Right ventricle myocardium superior (tissue), 1 donor: ENCODE results near the gene PCBP4. TPM values are rescaled to one million over a fixed set of nuclear protein-coding genes. Genes with fewer than 3 reads are reported as not detected.
A peak's percentile ranks its signal among the peaks of the same experiment; 100 is the strongest.
"Not testable (repeated sequence)": the region's sequence is repeated elsewhere in the genome, so short reads cannot be mapped to it uniquely, and the experiment has no call there.

ENCODE experiments used
- ATAC-seq: fragments of 200-7000 bp; cut with Tn5 transposase; one replicate; pipeline ENCODE4 v1.9.1; 2020; ENCODE audit warnings: mild to moderate bottlenecking; ENCODE audit not compliant: poor library complexity
- DNase-seq: peaks from one replicate; pipeline ENCODE4 v3.0.0-alpha.2; 2020
- intact Hi-C: fragments of 100-400 bp; cut with DNase I; formaldehyde crosslinking; loops from one replicate; pipeline ENCODE4 v1.11.2; 2022
- total RNA-seq: library from RNA; stranded (reverse); fragmentation: NEBNext Ultra II Directional; extraction: Animal tissue kit (Norgen Biotek cat#: 25700); gene quantifications from one replicate; pipeline ENCODE4 v1.2.1, GENCODE V29; 2021
- donor health status: DM: no; HTN: yes; CAD: no; lungs with severe emphysema.

The PCBP4 gene
- total RNA-seq, 1 donor from 2014 or later, result 64.1 TPM

DNA sequence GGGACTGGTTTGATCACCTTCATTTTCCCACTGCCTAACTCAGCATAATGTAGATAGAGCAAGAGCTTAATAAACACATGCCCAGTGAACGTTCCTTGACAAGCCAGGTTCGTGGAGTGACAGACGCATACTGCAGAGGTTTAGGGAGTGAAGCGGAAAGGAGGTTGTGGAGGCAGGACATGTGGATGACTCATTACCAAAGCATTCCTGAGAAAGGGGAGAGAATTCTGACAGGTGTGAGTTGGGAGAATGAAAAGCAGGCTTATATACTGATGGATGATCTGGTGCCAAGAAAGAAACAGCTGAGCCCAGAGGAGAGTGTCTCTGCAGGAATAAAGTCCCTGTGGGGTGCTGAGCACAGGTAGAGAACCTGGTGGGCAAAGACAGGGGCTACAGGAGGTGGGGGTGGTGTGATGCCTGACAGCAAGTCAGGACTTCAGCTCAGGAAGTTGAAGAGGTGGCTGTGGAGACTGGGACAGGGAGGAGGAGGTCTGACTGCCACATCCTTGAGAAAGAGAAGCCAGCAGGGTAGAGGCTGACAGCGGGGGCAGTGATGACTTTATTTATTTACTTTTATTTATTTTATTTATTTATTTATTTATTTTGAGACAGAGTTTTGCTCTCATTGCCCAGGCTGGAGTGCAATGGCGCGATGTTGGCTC, 30.8 kb upstream of the PCBP4 start:
- no peak for ATAC-seq
- no peak for DNase-seq
- intact Hi-C loops, result no loop called here

DNA sequence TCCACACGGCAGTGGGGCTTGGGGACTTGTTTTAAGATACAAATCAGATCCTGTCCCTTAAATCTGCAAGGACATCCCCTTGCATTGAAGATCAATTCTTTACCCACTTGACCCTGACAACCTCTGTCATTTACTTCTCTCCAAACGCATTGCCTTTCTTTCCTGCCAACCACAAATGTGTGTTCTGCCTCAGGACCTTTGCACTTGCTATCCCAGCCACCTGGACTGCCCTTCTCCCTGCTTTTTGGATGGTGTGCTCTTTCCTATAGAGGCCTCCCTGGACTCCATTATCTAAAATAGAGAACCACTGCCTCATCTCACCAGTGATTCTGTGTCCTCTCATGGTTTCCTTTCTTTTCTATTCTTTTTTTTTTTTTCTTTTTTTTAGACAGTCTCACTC, 29.9 kb upstream of the PCBP4 start:
- intact Hi-C loops, result no loop called here
- ATAC-seq, result no peak
- DNase-seq, result no peak

DNA sequence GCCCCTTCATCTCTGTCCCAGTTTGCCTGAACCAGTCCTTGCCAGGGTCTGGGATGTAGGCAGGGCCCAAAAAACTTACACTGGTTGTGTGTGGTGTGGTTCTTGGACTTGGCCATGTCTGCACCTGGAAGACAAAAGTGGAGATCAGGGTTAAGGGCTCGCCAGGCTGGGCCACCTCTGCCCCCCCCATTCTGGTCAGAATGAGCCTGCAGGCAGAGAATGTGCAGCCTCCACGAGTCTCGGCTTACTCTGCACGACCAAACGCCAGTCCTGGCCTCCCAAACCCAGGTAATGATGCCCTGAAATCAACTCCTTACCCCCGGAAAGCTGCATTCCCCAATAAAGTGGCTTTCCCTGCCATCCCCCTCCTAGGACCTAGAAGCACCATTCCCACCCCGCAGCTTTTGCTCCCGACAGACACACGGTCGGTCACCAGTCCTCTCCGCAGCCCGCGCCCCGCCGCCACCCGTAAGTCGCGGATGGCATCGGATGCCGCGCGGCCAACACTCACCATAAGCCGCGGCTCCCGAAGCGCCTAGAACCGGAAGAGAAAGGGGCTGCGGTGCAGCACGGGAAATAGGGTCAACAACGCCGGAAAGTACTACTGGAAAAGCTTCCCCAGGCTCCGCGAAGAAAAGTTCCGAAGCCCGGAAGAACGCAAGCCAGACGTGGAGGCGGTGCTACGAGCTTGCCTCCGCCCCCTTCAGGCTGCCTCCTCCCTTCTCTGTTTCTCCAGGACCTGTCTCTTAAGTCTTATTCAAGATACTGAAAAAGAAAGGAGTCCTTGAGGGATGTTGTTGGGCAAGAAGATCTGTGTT, 28.3 kb upstream of the PCBP4 start, which contains the start of gene RPL29:
TSS of gene RPL29 (minus strand) at position 550 of the 818 bp plus-strand sequence. CDS start at position 116, 434 bp downstream.
- intact Hi-C loops, result no loop called here
- ATAC-seq (peak; percentile 94), DNase-seq (peak; percentile 93)

DNA sequence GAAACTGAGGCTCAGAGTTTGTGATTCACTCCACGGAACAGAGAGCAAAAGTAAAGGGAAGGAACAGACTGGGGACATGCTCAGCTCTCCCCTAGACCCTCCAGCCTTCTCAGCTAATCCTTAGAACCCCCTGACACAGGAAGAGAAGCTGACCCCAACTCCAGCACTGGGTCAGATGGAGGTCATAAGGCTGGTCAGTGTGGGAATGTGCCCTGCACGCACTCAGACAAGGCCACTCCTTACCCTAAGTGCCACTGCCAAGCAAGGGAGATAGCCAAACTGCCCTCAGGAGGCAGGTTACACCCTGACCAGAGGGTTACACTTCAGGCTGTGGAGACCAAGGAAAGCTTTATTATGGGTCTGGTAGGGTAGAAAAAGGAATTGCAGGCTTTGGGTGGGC, 27.3 kb upstream of the PCBP4 start:
- intact Hi-C loops, result no loop called here
- DNase-seq, result no peak
- ATAC-seq, result no peak

DNA sequence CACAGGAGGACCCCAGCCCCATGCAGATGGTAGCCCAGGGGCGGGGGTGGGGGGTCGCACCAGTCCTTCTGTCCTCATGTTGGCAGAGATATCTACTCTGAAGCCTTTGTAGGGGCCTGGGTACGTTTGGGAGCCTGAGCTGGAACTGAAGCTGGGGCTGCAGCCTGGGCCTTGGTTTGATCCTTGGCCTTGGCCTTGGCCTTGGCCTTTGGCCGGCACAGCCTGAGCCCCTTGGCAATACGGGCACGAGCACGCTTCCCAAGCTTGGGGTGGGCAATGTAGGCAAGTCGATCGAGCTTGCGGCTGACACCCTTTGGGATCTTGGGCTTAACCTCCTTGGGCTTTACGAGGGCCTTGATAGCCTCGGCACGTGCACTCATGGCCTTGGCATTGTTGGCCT, 26.4 kb upstream of the PCBP4 start:
- ATAC-seq, intact Hi-C loops, DNase-seq: not testable (repeated sequence)

DNA sequence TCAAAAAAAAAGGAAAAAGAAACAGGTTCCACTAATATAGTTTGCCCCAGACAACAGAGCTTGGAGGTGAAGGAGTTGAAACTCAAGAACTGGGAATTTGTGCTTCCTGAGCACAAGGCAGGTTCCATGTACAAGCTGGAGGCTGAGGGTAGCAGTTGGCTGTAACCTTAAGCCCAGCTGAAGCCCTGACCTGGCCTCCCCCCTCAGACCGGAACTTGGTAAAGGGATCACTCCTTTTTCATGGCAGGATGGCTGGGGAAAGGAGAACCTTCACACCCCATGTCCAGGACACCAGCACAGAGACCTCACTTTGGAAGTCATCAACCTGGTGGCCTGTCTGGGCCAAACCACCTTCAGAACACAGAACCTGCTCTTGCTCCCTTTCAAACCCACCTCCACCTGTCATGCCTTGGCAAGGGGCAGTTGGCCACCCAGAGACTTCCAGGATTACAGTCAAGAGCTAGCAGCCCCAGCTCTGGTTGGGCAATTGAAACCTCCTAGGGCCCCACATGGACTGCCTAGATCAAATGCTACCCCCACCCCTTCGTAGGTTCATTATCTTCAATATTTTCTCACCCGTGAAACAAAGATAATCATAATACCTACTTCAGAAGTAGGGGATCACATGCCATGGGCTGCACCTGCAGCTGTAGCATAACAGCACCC, 24.9 kb upstream of the PCBP4 start:
- intact Hi-C loops, result no loop called here
- ATAC-seq (no peak), DNase-seq (no peak)

DNA sequence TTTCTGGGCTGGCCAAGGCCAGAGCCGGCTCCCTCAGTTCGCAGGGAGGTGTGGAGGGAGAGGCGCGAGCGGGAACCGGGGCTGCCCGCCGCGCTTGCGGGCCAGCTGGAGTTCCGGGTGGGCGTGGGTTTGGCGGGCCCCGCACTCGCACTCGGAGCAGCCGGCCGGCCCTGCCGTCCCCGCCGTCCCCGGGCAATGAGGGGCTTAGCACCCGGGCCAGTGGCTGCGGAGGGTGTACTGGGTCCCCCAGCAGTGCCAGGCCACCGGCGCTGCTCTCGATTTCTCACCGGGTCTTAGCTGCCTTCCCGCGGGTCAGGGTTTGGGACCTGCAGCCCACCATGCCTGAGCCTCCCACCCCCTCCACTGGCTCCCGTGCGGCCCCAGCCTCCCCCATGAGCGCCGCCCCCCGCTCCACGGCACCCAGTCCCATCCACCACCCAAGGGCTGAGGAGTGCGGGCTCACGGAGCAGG, 23.3 kb upstream of the PCBP4 start:
- not testable (repeated sequence) for DNase-seq

DNA sequence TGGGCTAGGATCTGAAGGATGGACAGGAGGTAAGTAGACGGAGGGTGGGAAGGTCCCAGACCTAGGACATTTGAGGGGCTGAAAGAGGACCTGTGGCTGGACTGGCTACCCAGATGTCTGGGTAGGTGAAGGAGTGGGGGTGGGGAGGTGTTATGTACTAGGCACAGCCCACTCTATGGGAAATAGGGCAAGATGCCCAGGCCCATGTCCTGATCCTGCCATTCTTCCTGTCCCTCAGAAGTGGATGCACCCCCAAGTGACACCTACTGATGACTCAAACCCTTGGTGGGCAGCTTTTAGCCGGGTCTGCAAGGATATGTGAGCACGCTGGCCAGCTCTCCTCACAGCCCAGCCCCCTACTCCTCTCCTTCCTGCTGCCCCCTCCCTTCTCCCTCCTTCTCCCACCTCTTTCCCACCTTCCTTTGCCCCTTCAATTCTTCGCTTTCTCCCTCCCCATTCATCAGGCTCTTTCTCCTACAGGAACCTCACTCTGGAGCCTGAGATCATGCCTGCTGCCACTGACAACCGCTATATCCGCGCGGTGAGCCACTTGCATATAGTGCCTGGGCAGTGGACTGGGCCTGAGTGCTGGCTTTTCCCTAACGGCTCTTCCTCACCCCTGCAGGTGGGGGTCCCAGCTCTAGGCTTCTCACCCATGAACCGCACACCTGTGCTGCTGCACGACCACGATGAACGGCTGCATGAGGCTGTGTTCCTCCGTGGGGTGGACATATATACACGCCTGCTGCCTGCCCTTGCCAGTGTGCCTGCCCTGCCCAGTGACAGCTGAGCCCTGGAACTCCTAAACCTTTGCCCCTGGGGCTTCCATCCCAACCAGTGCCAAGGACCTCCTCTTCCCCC, 21.3 kb upstream of the PCBP4 start:
- intact Hi-C loops, result no loop called here
- ATAC-seq (no peak), DNase-seq (no peak)

More for the DNA sequence above, 23.3 kb upstream of the PCBP4 start:
- intact Hi-C loops, ATAC-seq: not testable (repeated sequence)

DNA sequence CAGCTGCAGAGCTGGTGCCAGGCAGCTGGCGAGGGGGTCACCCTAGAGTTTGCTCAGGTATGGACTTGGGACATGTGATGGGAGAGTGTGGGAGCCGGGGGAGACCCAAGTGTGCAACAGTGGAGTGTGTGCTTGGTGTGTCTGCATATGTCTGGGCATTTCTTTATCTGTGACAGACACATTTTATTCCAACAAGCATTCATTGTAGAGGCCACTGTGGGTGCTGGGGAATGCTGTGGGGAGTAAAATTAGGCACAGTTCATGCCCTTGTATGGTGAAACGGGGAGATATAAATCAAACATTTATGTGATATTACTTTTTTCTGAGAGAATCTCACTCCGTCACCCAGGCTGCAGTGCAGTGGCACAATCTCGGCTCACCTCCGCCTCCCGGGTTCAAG, 20.3 kb upstream of the PCBP4 start:
- DNase-seq, result no peak
- intact Hi-C loops, result no loop called here

DNA sequence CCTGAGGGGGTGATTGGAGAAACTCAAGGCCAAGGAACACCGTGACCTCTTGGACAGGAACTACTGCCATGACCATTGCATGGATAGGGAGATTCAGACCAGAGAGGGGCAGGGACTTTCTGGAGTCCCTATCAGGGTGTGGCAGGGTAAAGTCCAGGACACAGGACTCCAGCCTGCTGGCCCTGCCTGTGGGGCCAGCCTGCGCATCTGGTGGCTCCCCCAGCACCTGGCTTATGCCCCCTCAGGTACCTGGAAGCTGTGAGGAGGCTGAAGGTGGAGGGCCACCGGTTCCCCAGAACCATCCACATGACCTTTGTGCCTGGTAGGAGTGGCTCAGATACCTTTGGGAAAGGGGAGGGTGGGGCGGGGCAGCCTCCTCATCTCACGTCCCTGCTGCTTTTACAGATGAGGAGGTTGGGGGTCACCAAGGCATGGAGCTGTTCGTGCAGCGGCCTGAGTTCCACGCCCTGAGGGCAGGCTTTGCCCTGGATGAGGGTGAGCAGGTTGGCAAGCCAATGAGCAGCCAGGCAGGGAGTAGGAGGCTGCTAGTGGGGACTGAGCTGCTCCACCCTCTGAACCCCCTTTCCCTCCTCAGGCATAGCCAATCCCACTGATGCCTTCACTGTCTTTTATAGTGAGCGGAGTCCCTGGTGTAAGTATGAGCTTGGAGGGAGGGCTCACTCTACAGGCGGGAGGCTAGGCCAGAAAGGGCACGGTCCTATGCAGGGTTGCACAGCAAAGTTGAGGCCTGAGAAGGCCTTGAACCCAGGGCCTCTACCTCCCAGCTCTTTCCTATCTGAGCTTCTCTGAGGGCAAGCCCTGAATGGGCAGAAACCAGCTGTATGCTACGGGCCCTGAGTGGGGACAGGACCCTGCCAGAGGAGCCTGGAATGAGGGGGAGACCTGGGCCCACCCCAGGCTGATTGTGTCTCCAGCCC, 19.0 kb upstream of the PCBP4 start:
- DNase-seq (no peak), ATAC-seq (no peak)
- intact Hi-C loops, result no loop called here

More for the DNA sequence above, 20.3 kb upstream of the PCBP4 start:
- ATAC-seq, result no peak

DNA sequence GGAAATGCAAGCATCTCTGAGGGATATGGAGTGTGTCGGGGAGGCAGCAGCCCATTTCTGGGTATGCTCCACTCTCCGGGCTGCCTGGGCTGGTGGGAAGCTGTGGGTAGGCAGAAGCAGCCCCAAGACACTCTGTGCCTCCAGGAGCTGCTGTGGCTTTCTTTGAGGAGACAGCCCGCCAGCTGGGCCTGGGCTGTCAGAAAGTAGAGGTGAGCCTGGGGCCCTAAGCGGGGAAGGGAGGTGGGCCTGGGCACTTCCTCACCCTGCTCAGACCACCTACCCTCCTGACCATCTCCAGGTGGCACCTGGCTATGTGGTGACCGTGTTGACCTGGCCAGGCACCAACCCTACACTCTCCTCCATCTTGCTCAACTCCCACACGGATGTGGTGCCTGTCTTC, 17.8 kb upstream of the PCBP4 start:
- ATAC-seq, result no peak
- intact Hi-C loops, result no loop called here
- DNase-seq, result no peak

DNA sequence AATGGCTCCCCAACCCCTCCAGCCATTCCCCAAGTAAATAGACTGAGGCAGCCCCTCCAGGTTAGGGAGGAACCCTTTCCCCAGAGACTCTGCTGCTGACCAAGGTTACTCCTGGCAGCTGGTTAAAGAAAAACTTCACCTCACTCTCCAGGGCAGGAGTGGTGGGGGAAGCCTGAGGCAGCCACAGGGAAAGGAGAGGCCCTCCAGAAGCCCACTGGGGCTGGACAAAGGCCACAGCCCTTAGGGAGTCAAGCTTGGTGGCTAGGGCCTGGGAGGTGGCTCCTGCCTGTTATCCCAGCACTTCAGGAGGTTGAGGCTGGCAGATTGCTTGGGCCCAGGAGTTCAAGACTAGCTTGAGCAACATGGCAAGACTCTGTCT, 17.0 kb upstream of the PCBP4 start:
- intact Hi-C loops, result no loop called here
- no peak for DNase-seq
- no peak for ATAC-seq

DNA sequence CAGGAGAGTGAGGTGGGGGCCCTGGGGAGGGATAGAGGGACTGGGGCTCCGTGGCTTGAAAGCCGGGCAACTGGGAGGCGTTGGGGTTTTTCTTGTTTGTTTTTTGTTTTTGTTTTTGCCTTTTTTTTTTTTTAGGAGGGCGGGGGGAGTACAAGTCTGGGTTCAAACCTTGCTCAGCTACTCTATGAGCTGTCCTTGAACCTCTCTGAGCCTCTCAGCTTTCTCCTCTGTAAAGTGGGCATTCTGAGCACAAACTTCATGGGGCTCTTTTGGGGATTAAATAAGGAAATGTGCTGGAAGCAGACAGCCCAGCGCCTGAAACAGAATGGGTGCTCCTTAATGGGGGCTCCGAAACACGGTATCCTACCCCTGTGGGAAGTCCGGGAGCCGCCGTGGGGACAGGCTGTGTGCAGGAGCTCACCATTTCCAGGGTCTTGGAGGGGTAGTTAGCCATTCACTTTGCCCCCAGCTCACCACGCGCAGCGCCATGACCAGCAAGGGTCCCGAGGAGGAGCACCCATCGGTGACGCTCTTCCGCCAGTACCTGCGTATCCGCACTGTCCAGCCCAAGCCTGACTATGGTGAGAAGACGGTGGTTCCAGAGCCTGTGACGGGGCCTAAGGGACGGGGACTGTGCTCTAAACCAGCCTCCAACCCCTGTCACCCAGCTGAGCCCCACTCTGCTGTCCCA, 16.5 kb upstream of the PCBP4 start:
- intact Hi-C loops, result no loop called here
- no peak for DNase-seq
- no peak for ATAC-seq

DNA sequence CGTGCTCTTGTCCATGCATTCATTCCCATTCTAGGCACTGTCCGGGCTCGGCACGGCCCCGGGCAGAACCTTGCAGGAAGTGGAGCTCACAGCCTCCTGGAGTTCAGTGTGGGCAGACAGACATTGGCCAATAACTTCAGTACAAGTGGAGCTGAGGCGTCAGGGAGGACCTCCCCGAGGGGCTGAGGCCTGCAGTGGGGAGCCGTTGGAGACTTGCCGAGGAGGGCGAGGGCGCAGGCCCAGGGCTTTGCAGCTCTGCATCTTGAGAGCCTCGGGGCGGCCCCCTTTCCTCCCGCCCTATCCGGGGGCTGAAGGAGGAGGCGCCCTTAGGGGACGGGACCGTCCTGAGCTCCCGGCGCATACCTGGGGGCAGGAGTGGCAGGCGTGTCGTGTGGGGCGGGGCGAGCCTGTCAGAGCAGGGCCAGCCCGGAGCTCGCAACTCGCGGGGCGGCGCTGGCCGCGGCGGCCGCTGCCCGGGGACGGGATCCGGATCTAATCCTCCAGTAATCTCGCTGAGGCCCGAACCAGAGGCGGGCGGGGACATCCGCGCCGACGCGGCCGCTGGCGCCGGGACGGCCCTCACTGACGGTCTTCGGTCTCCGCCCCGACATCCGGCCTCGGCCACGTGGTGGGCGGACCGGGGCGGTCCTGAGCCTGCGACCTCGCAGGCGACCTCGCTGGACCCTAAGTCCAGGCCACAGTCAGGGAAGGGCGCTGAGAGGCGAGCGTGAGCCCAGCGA, 15.8 kb upstream of the PCBP4 start, which contains the start of gene ACY1:
TSS of gene ACY1 (plus strand) at position 698 of the 740 bp plus-strand sequence. CDS start 530 bp downstream, outside the sequence.
- ATAC-seq (peak; percentile 94), DNase-seq (peak; percentile 94)
- intact Hi-C loops, result no loop called here

DNA sequence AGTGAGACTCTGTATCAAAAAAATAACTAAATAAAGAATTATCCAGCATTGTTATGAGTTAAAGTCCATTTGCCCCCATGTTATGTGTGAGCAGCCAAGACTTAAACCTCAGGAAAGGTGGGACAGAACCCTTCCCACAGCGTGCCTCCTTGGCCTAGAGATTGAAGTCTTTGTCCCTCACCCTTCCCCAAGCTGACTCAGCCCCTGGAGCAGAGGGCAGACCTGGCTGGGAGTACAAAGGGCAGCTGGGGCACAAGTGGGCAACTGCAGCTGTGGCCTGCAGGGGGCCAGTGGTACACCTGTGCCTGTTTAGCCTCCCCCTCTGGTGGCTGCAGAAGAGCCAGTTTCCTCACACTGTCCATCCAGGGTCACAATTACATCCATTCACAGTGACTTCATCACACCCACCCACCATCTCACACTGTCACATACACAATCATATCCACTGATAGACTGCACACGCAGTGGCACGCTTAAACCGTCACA, 15.1 kb upstream of the PCBP4 start:
- intact Hi-C loops, result no loop called here
- no peak for DNase-seq
- ATAC-seq, result peak; percentile 34

DNA sequence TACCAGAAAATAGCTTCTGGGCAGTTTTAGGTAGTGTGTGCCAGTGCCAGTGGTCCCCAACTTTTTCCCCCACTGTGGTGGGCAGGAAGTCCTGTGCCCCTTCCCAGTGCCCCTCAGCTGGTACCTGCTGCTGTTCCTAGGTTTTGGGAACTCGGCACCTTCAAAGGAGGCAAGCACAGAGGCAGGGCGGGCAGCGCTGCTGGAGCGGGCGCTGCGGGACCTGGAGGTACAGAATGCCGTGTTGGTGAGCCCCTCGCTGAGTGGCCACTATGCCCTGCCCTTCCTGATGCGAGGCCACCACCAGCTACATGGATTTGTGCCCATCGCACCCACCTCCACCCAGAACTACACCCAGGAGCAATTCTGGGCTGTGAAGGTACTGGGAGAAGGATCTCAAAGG, 13.0 kb upstream of the PCBP4 start:
- intact Hi-C loops, result no loop called here

More for the DNA sequence above, 13.0 kb upstream of the PCBP4 start:
- no peak for DNase-seq
- ATAC-seq, result no peak
